PC-9 (cell line): ENCODE measurements around the gene C10orf67. TPM values are rescaled to one million over a fixed set of nuclear protein-coding genes. Genes with fewer than 3 reads are reported as not detected.
A peak's percentile ranks its signal among the peaks of the same experiment; 100 is the strongest.

Source experiments
- BruUV-seq: library from RNA; stranded (reverse); fragments of 400-500 nt; replicated peaks from 2 replicates; lab custom pipeline; 2021; lab: Mats Ljungman, UMichigan
- CTCF ChIA-PET: fragments of 300-600 bp; sonication (Branson Sonifier 250); formaldehyde crosslinking; loops from one replicate; lab custom pipeline; 2022; ENCODE audit warnings: antibody characterized with exemption; lab: Charles Lee
- POLR2A ChIA-PET: fragments of 300-600 bp; sonication (Branson Sonifier 250); formaldehyde crosslinking; loops from one replicate; lab custom pipeline; 2022; ENCODE audit warnings: antibody characterized with exemption; ENCODE audit not compliant: unreplicated experiment; lab: Charles Lee
- DNase-seq, 2 experiments: peaks; one replicate each; pipeline versions ENCODE4 v3.0.0 to v3.0.0-alpha.2; 2015 to 2022; ENCODE audit warnings: mixed read lengths in 1 of 2
- H2AFZ ChIP-seq: fragments of 200-600 bp; sonication (generic); 2 replicates; pipeline ENCODE4 v1.8.1; 2017; ENCODE audit warnings: antibody characterized with exemption
- H3F3A ChIP-seq: fragments of 200-600 bp; sonication (generic); 2 replicates; pipeline ENCODE4 v1.8.1; 2017; ENCODE audit warnings: antibody characterized with exemption, mild to moderate bottlenecking, low read depth; ENCODE audit not compliant: insufficient read depth
- H3K27ac ChIP-seq: fragments of 200-600 bp; sonication (generic); 2 replicates; pipeline ENCODE4 v1.6.1; 2016; ENCODE audit warnings: mixed run types
- H3K27me3 ChIP-seq: fragments of 200-600 bp; sonication (generic); 2 replicates; pipeline ENCODE4 v1.6.1; 2016; ENCODE audit warnings: low read depth, mixed run types; ENCODE audit not compliant: insufficient read depth
- H3K36me3 ChIP-seq: fragments of 200-600 bp; sonication (generic); 2 replicates; pipeline ENCODE4 v1.6.1; 2016; ENCODE audit warnings: low read depth, mixed run types
- H3K4me1 ChIP-seq: fragments of 200-600 bp; sonication (generic); replicated peaks from 2 replicates; pipeline ENCODE4 v1.6.1; 2016; ENCODE audit warnings: mixed run types; ENCODE audit not compliant: insufficient read depth
- H3K4me2 ChIP-seq: fragments of 200-600 bp; sonication (generic); 2 replicates; pipeline ENCODE4 v1.6.1; 2017; ENCODE audit warnings: mixed run types
- H3K4me3 ChIP-seq: fragments of 200-600 bp; sonication (generic); 2 replicates; pipeline ENCODE4 v1.6.1; 2016; ENCODE audit warnings: mixed run types
- H3K79me2 ChIP-seq: fragments of 200-600 bp; sonication (generic); 2 replicates; pipeline ENCODE4 v1.6.1; 2017; ENCODE audit warnings: low read depth, mixed run types
- H3K9me2 ChIP-seq: fragments of 200-600 bp; sonication (generic); 2 replicates; pipeline ENCODE4 v1.8.1; 2017; ENCODE audit warnings: mild to moderate bottlenecking; ENCODE audit not compliant: insufficient read depth
- H3K9me3 ChIP-seq: fragments of 200-600 bp; sonication (generic); 2 replicates; pipeline ENCODE4 v1.8.1; 2016; ENCODE audit warnings: low read depth; ENCODE audit not compliant: insufficient read depth
- H4K20me1 ChIP-seq: fragments of 200-600 bp; sonication (generic); 2 replicates; pipeline ENCODE4 v1.8.1; 2017; ENCODE audit not compliant: insufficient read depth
- EZH2 ChIP-seq: fragments of 200-600 bp; sonication (generic); IDR thresholded peaks from 2 replicates; pipeline ENCODE4 v1.8.0; 2017; ENCODE audit warnings: antibody characterized with exemption, low read depth
- intact Hi-C: fragments of 100-400 bp; cut with micrococcal nuclease; formaldehyde crosslinking; loops from one replicate; pipeline ENCODE4 v1.10.0; 2022; ENCODE audit not compliant: unreplicated experiment
- microRNA-seq: library from miRNA; unstranded; fragments of <30 nt; microRNA quantifications from one replicate; pipeline ENCODE4 v1.2.0, GENCODE V29; 2021; ENCODE audit warnings: borderline number of aligned reads, borderline replicate concordance
- total RNA-seq: library from RNA; stranded (reverse); gene quantifications from 2 replicates; pipeline ENCODE4 v1.2.3, GENCODE V29; 2021
- TF ChIP-seq, protein P1 (sequence below): fragments of 200-600 bp; sonication (generic); conservative IDR thresholded peaks from 2 replicates; pipeline ENCODE4 v1.6.1; 2017; ENCODE audit warnings: mixed run types, antibody characterized with exemption, mild to moderate bottlenecking, moderate library complexity

C10orf67 gene
- total RNA-seq, 1 experiment from 2014 or later = 1.2 TPM

DNA sequence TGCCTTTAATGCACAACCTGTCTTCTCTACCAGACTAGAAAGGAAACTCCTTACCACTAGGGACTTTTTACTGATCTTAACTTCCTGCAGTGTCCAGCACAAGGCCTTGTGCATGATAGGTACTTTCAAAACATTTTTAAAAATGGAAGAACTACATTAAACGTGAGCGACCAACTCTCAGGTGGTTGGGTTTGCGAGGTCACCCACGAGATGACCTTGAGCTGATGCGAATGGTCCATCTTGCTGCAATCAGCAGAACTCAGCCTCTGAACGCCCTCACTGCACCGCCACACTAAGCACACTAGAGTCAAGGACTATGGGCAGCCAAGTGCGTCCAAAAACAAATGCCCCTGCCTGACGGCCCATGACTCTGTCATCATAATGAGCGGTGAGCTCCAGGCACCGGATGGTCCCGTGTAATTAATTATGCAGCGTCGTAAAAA lies 187.3 kb downstream of the C10orf67 start:
- Histone ChIP-seq H3K36me3 (no peaks in the 10 kb centered on the region), H3K4me1 (no peaks in the 10 kb centered on the region), H3K9me2 (no peaks in the 10 kb centered on the region), H3K27ac (no peak overlapping the region), H3F3A (no peaks in the 10 kb centered on the region), H2AFZ (no peak overlapping the region), H3K9me3 (no peaks in the 10 kb centered on the region), H3K4me2 (no peak overlapping the region), H3K27me3 (no peaks in the 10 kb centered on the region), H4K20me1 (no peaks in the 10 kb centered on the region), H3K4me3 (no peak overlapping the region), H3K79me2 (no peaks in the 10 kb centered on the region)
- no peak for DNase-seq
- no TSS peak for BruUV-seq
- TF ChIP-seq EZH2 = no peak
- TF ChIP-seq, protein P1, sequence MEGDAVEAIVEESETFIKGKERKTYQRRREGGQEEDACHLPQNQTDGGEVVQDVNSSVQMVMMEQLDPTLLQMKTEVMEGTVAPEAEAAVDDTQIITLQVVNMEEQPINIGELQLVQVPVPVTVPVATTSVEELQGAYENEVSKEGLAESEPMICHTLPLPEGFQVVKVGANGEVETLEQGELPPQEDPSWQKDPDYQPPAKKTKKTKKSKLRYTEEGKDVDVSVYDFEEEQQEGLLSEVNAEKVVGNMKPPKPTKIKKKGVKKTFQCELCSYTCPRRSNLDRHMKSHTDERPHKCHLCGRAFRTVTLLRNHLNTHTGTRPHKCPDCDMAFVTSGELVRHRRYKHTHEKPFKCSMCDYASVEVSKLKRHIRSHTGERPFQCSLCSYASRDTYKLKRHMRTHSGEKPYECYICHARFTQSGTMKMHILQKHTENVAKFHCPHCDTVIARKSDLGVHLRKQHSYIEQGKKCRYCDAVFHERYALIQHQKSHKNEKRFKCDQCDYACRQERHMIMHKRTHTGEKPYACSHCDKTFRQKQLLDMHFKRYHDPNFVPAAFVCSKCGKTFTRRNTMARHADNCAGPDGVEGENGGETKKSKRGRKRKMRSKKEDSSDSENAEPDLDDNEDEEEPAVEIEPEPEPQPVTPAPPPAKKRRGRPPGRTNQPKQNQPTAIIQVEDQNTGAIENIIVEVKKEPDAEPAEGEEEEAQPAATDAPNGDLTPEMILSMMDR = no peak
- intact Hi-C loops = loop anchor here (5.0 kb wide), 2 partner anchors 375 to 1040 kb away; no protein-coding TSS in a partner anchor
- POLR2A ChIA-PET = no interaction called here
- CTCF ChIA-PET = interaction anchor here (0.7 kb wide), 1 partner anchor 10 kb away, joined by 3 read pairs; no protein-coding TSS in a partner anchor

DNA sequence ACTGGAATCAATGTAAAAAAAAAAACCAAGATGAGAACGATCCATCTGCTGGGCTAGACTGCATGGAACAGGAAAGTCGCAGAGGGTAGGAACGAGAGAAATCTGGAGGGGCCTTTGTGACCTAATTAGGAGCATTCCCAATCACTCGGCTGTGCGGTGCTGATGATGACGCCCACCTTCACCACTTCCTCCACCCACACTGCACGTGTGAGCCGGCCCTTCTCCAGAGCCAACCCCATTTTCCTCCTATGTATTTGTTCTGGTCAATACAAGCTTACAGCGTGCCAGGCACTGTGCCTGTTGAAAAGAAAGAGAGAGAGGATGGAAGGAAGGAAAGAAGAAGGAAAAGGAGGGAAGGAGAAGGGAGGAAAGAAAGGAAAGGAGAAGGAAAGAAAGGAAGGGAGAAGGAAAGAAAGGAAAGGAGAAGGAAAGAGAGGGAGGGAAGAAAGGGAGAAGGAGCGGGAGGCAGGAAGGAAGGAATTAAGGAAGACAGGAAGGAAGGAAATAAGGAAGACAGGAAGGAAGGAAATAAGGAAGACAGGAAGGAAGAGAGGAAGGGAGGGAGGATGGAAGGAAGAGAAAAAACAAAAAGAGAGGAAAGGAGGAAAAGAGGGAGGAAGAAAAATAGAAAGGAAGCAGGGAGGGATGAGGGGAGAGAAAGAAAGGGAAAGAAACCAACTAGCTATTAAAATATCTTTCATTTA lies 188.0 kb downstream of the C10orf67 start:
- Histone ChIP-seq H3K4me1 (no peaks in the 10 kb centered on the region), H3K4me3 (no peak overlapping the region), H3K36me3 (no peaks in the 10 kb centered on the region), H3K9me2 (no peaks in the 10 kb centered on the region), H3F3A (no peaks in the 10 kb centered on the region), H2AFZ (no peak overlapping the region), H4K20me1 (no peaks in the 10 kb centered on the region), H3K4me2 (no peak overlapping the region), H3K27me3 (no peaks in the 10 kb centered on the region), H3K9me3 (no peaks in the 10 kb centered on the region), H3K79me2 (no peaks in the 10 kb centered on the region), H3K27ac (no peak overlapping the region)
- DNase-seq = no peak
- BruUV-seq = no TSS peak
- intact Hi-C loops = loop anchor here (5.0 kb wide), 2 partner anchors 376 to 1041 kb away; no protein-coding TSS in a partner anchor
- POLR2A ChIA-PET = no interaction called here
- no peak for TF ChIP-seq EZH2
- TF ChIP-seq, protein P1 = no peak
- CTCF ChIA-PET = no interaction called here

DNA sequence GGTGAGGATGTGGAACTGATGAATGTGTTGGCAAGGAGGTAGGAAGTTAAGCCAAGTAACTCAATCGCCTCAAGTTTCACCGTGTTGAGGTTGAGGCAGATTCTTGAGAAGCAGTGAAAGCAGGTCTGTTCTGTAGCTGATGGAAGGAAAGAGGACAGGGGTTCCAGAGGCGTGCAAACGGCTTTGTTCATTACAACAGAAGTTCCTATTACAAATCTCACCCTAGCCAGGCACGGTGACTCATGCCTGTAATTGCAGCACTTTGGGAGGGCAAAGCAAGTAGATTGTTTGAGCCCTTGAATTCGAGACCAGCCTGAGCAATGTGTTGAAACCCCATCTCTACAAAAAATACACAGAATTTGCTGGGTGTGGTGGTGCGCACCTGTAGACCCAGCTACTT lies 189.4 kb downstream of the C10orf67 start:
- Histone ChIP-seq H3K79me2 (no peaks in the 10 kb centered on the region), H3K9me3 (no peaks in the 10 kb centered on the region), H3K4me3 (no peak overlapping the region), H3K27me3 (no peaks in the 10 kb centered on the region), H3K36me3 (no peaks in the 10 kb centered on the region), H3K9me2 (no peaks in the 10 kb centered on the region), H3F3A (no peaks in the 10 kb centered on the region), H4K20me1 (no peaks in the 10 kb centered on the region), H3K27ac (no peak overlapping the region), H3K4me2 (peak overlapping the region; percentile 51), H3K4me1 (no peaks in the 10 kb centered on the region), H2AFZ (no peak overlapping the region)
- BruUV-seq = no TSS peak
- intact Hi-C loops = loop anchor here (5.0 kb wide), 2 partner anchors 377 to 1042 kb away; no protein-coding TSS in a partner anchor
- ChIA-PET CTCF (no interaction called here), POLR2A (no interaction called here)
- no peak for TF ChIP-seq EZH2
- TF ChIP-seq, protein P1 = no peak
- no peak for DNase-seq

Small RNA genes within 50 kb of the gene (microRNA-seq; reads per million reads assigned to microRNA genes)
- gene MIR1254-2 = not detected

Other genes starting within 250 kb of the C10orf67 start
- 28.3 and 31.7 TPM in 2 replicates for gene MSRB2, start 249.2 kb downstream of the C10orf67 start, total RNA-seq
- not detected in 2 replicates for gene PTF1A, start 152.5 kb downstream of the C10orf67 start, total RNA-seq
- 16.9 and 21.4 TPM in 2 replicates for gene OTUD1, start 94.3 kb upstream of the C10orf67 start, total RNA-seq